NK-92 (cell line): Measurements from ENCODE around the gene C4orf51.
"Not testable (repeated sequence)": the region's sequence is repeated elsewhere in the genome, so short reads cannot be mapped to it uniquely, and the experiment has no call there.

Source experiments
- DNase-seq: peaks from one replicate; lab custom pipeline; 2025; ENCODE audit not compliant: unreplicated experiment; lab: John Stamatoyannopoulos, UW

C4orf51 gene

GRCh38 chr4:145679991-145680455, at the start of gene C4orf51:
C4orf51 (plus strand) TSS chr4:145680146; CDS start chr4:145680204, 58 bp downstream.
- DNase-seq = no peak

DNA sequence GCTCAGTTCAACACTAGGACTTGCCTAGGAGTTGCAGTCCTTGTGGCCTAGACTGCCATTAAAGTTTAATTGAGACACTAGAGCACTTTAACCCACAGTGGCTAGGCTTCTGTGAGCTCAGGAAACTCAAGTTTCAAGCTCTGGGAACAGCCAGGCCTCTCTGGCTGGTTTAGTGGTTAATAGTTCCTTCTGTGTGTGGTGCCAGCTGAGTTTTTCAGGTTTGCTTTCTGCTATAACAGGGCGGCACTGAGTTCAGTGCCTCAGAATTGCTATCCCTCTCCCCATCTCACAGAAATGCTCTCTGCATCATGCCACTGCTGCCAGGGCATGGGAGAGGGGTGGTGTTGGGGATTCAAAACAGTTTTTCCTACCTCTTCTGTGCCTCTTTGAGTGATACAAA, 44.8 kb upstream of the C4orf51 start:
- no peak for DNase-seq

DNA sequence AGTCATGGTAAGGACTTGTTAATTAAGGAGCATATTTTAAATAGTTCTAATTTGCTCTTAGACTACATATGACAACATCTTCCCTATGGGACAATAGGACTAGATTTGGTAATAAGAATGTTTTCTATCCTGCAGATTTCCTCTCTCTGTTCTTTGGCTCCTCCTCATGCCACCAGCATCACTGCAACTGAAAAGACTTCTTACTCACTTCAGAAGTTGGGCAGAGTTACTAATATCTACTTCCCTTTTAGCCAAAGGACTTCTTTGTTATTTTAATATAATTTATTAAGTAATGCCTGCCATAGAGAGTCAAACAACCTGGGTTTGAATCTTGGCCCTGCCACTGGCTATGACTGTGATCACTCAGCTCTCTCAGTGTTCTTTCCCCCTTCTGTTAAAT, 44.3 kb upstream of the C4orf51 start:
- no peak for DNase-seq

- DNase-seq = no peak
Observed at GRCh38 chr4:145639186-145639698, 40.7 kb upstream of the C4orf51 start.

- DNase-seq = not testable (repeated sequence)
Observed at GRCh38 chr4:145640236-145640635, 39.7 kb upstream of the C4orf51 start.

DNA sequence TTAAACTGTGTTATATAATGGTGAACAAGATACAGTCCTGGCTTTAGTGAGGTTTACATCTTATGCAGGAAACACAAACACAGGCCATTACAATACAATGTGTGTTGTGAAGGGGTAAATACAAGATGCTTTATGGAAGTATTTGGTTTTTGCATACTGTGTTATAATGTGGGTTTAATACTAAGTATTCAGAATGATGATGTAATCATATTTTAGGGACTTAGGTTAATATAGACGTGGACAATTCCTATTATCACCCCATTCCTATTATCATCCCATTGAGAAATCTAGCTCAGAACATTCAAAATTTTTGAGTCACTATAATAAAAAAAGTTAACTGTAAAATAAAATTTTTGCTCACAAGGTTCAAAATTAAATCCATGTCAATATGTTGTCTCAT, 36.7 kb upstream of the C4orf51 start:
- DNase-seq = no peak

DNA sequence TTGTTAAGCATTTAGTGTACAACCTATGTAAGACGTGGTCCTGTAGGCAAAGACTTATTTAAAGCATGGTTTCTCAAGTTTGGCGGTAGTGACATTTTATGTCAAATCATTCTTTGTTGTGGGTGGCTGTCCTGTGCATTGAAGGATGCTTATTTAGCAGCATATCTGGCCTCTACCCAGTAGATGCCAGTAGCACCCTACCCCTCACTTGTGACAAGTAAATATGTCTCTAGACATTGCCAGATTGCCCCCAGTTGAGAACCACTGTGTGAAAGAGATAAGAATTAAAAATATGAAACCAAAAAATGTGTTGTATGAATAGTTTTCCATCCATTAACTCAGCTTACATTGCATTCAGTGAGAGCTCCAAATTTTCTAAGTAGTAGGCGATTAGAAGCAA, 35.2 kb upstream of the C4orf51 start:
- no peak for DNase-seq

GRCh38 chr4:145656156-145656555, 23.8 kb upstream of the C4orf51 start:
- DNase-seq = no peak

DNA sequence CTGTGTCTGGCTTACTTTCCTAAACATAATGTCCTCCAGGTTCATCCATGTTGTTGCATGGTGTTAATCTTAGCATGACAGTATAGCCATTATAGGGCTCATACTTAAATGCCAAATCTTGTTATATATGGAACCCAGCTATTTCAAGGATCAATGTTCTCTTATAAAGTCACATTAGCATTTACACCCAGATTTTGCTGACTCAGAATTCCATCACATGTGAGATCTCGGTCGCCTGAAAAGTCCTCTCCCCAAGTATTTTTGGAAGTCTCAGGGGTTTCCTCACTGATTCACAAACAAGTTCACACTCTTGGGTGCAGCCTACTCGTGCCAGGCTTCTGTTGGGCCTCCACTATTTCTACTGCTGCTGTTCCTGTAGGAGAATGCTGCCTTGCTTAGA, 19.9 kb upstream of the C4orf51 start:
- no peak for DNase-seq

- no peak for DNase-seq
Observed at GRCh38 chr4:145663194-145663593, 16.8 kb upstream of the C4orf51 start.

GRCh38 chr4:145665773-145666172, 14.2 kb upstream of the C4orf51 start:
- no peak for DNase-seq

- DNase-seq = no peak
Observed at GRCh38 chr4:145670422-145670821, 9.5 kb upstream of the C4orf51 start.

DNA sequence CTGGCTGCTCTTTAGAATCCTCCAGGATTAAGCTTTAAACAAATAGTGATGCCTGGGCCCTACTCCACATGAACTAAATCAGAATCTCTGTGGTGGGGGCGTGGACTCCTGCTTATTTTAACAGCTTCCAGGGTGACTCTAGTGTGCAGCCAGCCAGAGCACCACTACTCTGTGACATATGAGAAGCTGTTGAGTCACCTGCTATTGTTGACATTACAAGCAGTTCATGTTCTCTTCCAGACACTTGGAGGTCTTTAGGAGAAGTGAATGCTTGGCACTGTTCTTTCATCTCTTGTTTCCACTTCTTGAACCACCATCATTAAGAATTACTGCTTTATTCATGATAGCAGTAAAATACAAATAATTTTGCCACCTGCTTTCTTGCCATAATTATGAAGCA, 426 bp upstream of the C4orf51 start:
- DNase-seq = no peak

DNA sequence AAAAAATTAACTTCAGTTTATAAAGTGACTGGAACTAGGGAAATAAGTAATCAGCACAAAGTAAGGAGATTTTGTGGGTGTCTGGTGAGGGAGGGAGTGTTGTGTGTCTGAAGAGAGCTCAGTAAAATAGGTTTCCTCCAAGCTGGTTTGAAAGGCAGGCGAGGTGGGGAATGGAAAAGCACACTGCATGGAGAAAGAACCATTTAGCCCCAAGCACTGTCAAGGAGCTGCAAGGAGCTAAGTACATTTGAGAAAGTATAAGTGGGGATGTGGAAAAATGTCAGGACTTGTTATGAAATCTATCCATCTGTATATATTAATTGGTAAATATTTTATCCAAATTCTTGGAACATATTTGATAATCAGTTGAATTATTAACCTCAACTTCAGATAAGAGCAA, 956 bp downstream of the C4orf51 start:
- no peak for DNase-seq

DNA sequence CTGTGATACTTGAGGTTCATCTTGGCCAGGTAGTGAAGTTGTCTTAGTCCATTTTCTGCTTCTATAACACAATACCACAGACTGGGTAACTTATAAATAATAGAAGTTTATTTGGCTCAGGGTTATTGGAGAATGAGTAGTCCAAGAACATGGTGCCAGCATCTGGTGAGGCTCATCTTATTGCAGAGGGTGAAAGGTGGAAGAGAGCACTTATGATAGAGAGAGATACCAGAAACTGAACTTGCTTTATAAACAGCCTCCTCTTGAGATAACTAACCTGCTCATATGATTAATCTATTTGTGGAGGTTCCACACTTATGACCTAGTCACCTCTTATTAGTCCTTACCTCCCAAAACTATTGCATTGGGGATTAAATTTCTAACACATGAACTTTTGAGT, 1.6 kb downstream of the C4orf51 start:
- no peak for DNase-seq

- no peak for DNase-seq
Observed at GRCh38 chr4:145681956-145682355, 2.0 kb downstream of the C4orf51 start.

DNA sequence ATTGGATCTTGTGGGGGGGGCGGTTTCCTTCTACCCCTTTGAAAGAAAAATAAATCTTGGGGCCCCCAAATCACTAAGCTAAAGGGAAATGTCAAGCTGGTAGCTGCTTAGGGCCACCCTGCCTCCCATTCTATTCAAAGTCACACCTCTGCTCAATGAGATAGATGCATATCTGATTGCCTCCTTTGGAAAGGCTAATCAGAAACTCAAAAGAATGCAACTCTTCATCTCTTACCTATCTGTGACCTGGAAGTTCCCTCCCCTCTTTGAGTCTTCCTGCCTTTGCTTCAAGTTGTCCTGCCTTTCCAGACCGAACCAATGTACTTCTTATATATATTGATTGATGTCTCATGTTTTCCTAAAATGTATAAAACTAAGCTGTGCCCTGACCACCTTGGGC, 7.0 kb downstream of the C4orf51 start:
- no peak for DNase-seq

DNA sequence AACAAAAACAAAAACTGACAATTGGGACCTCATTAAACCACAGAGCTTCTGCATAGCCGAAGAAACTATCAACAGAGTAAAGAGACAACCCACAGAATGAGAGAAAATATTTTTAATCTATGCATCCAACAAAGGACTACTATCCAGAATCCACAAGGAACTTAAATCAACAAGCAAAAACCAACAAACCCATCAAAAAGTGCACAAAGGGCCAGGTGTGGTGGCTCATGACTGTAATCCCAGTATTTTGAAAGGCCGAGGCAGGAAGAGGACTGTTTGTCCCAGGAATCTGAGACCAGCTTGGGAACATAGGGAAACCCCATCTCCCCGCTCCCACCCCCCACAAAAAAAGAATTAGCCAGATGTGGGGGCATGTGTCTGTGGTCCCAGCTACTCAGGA, 10.7 kb downstream of the C4orf51 start:
- no peak for DNase-seq

DNA sequence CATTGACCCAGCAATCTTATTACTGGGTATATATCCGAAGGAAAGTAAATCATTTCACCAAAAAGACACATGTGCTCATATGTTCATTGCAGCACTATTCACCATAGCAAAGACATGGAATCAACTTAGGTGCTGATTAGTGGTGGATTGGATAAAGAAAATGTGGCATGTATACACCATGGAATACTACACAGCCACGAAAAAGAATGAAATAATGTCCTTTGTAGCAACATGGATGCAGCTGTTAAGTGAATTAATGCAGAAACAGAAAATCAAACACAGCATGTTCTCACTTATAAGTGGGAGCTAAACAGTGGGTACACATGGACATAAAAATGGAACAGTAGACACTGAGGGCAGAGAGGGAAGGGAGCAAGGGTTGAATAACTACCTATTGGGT, 11.5 kb downstream of the C4orf51 start:
- DNase-seq = not testable (repeated sequence)

GRCh38 chr4:145694929-145695328, 15.0 kb downstream of the C4orf51 start:
- no peak for DNase-seq

DNA sequence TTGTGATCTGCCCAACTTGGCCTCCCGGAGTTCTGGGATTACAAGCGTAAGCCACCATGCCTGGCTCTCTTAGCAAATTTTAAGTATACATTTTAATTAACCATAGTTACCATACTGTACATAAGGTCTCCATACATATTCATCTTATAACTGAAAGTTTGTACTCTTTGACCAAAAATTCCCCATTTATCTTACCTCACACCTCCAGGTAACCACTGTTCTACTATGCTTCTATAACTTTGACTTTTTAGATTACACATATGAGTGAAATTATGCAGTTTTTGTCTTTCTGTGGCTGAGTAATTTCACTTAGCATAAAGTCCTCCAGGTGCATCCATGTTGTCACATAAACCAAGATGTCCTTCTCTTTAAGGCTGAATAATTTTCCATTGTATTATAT, 17.4 kb downstream of the C4orf51 start:
- DNase-seq = no peak

DNA sequence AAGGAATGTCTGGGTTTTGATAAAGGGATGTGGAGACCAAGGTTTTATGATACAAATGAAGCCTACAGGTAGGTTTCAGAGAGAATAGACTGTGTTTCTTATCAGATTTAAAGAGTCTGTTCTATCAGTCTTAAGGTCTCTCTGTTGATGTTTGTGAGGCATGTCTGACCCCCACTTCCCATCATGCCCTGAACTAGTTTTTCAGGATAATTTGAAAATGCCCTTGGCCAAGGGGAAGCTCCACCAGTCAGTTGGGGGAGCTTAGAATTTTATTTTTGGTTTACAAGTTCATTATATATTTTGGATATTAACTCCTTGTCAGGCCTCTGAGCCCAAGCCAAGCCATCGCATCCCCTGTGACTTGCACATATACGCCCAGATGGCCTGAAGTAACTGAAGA, 18.6 kb downstream of the C4orf51 start:
- DNase-seq = no peak

DNA sequence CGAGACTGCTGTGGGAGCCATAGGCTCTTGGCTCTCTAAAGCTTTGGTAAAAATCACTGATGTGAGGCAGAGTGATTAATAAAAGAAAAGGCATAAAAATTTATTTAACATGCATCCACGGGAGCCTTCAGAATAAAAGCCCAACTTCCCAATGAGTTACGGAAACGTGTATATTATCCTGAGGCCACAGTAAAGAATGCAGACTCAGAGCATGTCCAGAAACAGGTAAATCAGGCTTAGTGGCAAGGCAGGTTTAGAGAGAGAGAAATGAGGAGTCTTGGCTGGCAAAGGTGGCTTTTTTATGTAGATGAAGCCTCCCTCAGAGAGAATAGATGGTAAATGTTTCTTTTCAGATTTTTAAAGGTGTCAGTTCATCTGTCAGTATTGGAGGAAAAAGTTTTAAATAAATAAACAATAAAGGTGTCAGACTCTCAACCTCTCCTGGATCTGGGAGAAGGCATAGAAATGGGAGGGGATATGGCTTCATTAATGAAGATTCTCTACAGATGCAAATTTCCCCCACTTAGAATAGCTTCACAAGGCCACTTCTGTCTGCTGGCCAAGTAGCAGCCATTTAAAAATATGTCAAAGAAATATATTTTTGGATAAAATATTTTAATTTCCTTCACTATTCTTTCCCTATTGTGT, 24.0 kb downstream of the C4orf51 start:
- DNase-seq = no peak
